Vagina (tissue), 2 donors: ENCODE data around the gene LRFN5.

Experiments
- CTCF ChIP-seq, 3 experiments: fragments of 450-650 bp in 2 of 3; fragments of 200-600 bp in 1 of 3; sonication (generic) in 1 of 3; IDR thresholded peaks; one replicate each; pipeline ENCODE4 v1.5.1; 2017 to 2019; ENCODE audit warnings: antibody characterized with exemption in 3 of 3, mild to moderate bottlenecking in 2 of 3, moderate library complexity in 2 of 3
- POLR2A ChIP-seq, 2 donors: fragments of 450-650 bp; IDR thresholded peaks; one replicate each; pipeline ENCODE4 v1.6.1; 2017; ENCODE audit warnings: antibody characterized with exemption in 2 of 2, mild to moderate bottlenecking in 2 of 2, moderate library complexity in 2 of 2
- POLR2AphosphoS5 ChIP-seq, 2 donors: sonication (generic); formaldehyde crosslinking; IDR thresholded peaks; one replicate each; pipeline ENCODE4 v1.9.0; 2017; ENCODE audit warnings: antibody characterized with exemption in 2 of 2, mild to moderate bottlenecking in 2 of 2, low read depth in 1 of 2; ENCODE audit not compliant: insufficient read depth in 1 of 2

- TF ChIP-seq CTCF (IDR thresholded peaks at IDR 0.05): no peak
- TF ChIP-seq POLR2A (IDR thresholded peaks at IDR 0.05): no peak
- no peak for TF ChIP-seq POLR2AphosphoS5 (IDR thresholded peaks at IDR 0.05; ENCODE audit: insufficient read depth in 1 of 2, low read depth in 1 of 2)
Observed at GRCh38 chr14:41623736-41624135, 17.1 kb downstream of the LRFN5 start.
